HG03108 (cell line): ENCODE measurements around the gene MARK1.

Experiments used
- ATAC-seq: cut with Tn5 transposase; IDR thresholded peaks from one replicate; pipeline ENCODE4 v1.9.1; 2021; ENCODE audit warnings: moderate library complexity; ENCODE audit not compliant: unreplicated experiment

The MARK1 gene

DNA sequence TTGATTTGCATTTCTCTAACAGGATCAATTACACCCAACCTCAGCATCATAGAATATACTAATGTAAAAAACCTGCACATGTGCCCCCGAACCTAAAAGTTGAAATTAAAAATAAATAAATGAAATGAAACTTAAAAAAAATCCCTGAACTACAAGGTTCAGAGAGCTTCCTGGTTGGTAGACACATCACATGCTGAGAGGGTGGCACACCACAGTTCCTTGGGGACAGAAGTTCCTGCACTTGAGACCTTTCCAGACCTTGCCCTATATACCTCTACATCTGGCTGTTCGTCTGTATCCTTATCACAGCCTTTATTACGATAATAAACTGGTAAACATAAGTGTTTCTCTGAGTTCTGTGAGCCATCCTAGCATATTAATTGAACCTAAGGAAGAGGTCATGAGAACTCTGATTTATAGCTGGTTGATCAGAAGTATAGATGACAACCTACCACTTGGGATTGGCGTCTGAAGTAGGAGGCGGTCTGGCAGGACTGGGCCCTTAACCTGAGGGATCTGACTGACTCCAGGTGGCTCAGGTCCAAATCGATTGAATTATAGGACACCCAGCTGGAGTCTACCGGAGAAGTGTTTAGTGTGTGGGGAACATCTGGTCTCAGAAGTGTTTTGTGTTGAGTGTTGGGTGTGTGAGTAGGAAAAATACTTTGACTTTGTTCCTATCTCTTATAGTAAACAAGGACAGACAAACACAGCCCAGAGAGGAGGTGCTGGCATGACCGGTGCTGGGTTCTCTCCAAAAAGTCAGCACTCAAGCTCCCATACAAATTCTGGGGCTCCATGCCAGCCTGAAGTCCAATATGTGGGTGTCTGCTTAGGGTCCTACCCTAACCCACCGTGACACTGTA is 181.2 kb downstream of the MARK1 start:
- no peak for ATAC-seq

DNA sequence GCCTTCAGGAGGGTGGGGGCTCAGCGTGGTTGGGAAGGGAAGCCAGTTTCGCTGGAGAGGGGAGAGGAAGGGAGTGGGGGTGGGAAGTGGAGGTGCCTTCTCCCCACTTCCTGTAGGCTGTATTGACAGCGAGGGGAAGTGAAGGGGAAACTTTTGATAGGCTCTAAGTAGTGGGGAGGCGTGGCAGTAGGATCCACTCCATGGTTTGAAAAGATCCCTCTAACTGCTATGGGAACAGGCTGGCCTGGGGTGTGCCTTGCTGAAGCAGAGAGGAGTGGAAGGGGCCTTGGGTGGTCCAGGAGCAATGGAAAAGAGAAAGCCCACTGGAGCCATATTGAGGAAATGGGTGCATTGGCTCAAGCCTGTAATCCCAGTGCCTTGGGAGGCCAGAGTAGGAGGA is 182.4 kb downstream of the MARK1 start:
- no peak for ATAC-seq

DNA sequence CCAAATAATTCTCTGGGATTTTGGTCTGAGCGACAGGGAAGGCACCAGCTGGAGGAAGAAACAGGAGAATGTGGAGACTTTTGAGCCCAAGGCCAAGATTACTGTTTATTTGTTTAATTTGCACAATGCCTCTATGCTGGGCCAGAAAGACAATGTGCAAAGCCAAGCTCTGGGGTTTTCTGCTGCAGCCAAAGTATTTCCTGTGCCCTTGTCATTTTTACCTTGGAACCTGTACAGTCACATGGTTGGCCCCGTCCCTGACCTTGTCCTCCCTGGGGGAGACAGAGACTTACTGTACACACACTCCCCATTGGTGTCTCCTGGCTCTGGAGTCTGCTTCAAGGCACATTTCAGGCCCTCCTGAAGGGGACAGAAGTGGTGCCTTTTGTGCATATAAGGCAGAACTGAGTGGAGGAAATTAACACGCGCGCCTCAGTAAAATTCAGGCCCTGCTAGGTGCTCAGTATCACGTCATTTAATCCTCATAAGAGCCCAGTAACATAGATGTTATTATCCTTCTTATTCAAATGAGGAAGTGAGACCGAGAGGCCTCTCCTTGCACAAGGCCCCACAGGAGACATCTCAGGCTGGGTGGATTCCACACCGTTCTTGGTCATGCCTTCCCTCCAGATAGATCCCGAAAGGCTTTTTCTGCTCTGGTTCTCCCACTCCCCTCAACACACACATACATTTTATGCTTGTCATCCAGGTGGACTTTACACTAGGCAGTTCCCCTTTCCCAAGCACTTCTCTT is 183.3 kb downstream of the MARK1 start:
- ATAC-seq: peak; percentile 84
